Right lung (tissue), 5 donors: ENCODE results near the gene OR6C76. TPM values are rescaled to one million over a fixed set of nuclear protein-coding genes. Genes with fewer than 3 reads are reported as not detected.

Experiments used
- DNase-seq, 2 donors: peaks; one replicate each; pipeline ENCODE4 v3.0.0-alpha.2; 2013
- polyA plus RNA-seq, 5 donors: library from polyadenylated mRNA; unstranded; fragments of 120-200 nt; gene quantifications; one replicate each; pipeline versions ENCODE4 v1.2.1 to v1.2.3, GENCODE V29; 2013; ENCODE audit warnings: inconsistent platforms in 1 of 5, low replicate concordance in 1 of 5; ENCODE audit not compliant: insufficient read length in 5 of 5, insufficient read depth in 1 of 5

The OR6C76 gene
- polyA plus RNA-seq, 5 donors, result not detected

DNA sequence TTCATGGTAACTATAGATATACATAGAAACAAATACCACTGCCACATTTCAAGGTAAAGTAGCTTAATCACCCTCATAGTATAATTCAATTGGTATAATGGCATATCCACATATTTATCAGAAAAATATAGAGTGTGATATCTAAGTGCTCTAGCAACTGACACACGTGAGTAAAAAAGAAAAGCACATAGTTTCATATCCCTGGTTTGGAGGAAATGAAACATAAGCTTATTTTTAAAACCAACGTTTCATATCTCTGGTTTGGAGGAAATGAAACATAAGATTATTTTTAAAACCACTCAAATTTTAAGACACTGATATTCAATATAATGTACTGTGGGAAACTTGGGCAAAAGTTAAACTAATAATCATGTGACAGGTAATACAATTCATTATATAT lies 41.8 kb downstream of the OR6C76 start:
- no peak for DNase-seq

DNA sequence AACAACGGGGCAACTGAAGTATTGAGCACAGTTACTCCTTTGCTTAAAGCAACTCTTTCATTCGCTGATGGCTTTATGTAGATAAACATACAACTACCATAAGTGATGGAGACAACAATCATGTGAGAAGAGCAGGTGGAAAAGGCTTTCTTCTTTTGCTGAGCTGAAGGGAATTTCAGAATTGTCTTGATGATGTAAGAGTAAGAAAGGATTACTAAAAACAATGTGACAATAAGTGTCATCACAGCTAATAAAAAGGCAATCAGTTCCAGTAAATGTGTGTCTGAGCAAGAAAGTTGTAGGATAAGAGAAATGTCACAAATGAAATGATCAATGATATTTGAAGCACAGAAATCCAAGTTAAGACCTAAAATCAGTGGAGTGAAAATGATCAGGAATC lies 43.2 kb downstream of the OR6C76 start:
- no peak for DNase-seq

DNA sequence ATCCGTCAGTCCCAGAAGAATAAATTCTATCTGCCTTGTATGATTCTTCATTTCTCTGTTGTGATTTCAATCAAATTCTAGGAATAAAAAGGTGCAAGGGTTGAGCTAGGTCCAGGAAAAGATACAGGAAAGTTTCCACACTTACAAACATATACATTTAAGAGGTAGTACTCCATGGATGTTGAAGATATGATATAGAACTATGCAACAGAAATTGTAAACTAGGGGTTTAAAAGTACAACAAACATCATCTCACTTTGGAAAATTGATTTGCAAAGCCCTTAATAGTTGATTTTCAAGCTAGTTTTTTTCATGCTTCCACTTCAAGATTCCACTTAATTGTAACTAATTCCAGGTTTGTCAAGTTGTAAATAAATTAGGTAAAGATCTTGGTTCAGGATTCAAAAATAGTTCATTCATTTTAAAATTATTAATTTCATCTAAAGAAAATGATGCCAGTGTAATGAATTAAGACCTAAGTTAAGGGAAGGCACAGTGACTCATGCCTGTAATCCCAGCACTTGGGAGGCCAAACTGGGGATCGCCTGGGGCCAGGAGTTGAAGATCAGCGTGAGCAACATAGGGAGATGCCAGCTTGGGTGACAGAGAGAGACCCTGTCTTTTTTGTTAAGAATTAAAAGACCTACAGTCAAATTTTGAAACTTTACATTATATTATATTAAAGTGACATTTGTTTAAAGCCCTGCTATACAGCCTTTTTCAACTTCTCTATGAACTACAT lies 44.2 kb downstream of the OR6C76 start, which contains the start of gene OR6C70:
OR6C70 (minus strand) TSS at position 51 of the 742 bp plus-strand sequence; CDS start at position 51, 0 bp downstream.
- no peak for DNase-seq

DNA sequence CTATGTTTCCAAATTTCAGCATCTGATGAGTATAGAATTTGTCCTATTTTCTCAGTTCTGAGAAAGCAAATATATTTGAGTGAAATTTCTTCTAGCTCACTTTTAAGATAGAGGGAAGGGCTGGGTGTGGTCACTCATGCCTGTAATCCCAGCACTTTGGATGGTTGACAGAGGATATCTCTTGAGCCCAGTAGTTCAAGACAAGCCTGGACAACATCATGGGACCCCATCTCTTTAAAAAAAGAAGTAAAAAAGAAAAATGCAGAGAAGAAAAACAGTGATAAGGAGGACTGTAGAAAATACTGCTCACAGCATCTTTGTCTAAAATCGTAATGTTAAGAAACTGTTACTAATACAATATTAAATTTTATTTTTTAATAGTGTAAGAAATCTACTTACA lies 46.2 kb downstream of the OR6C76 start:
- no peak for DNase-seq

Other genes starting within 250 kb of the OR6C76 start
- gene OR10A7, start 205.2 kb upstream of the OR6C76 start, polyA plus RNA-seq, result not detected
- not detected for gene OR6C74, start 181.6 kb upstream of the OR6C76 start, polyA plus RNA-seq
- under 1 TPM in 1 of 5 donors, not detected in 4; 0.12 TPM for gene OR6C6, start 129.7 kb upstream of the OR6C76 start, polyA plus RNA-seq
- not detected for gene OR6C1, start 111.9 kb upstream of the OR6C76 start, polyA plus RNA-seq
- not detected for gene OR6C3, start 95.5 kb upstream of the OR6C76 start, polyA plus RNA-seq
- under 1 TPM; 0.05 to 0.08 (median 0.06) TPM for gene OR6C75, start 63.3 kb upstream of the OR6C76 start, polyA plus RNA-seq
- not detected for gene OR6C65, start 25.7 kb upstream of the OR6C76 start, polyA plus RNA-seq
- not detected for gene OR6C2, start 17.8 kb downstream of the OR6C76 start, polyA plus RNA-seq
- gene OR6C70, start 43.9 kb downstream of the OR6C76 start, polyA plus RNA-seq, result not detected
- not detected for gene OR6C68, start 66.1 kb downstream of the OR6C76 start, polyA plus RNA-seq
- under 1 TPM in 3 of 5 donors, not detected in 2; 0.03 to 0.04 (median 0.04) TPM for gene OR6C4, start 123.3 kb downstream of the OR6C76 start, polyA plus RNA-seq
- not detected for gene OR2AP1, start 146.2 kb downstream of the OR6C76 start, polyA plus RNA-seq
- gene OR10P1, start 210.6 kb downstream of the OR6C76 start, polyA plus RNA-seq, result not detected